ENCODE measurements around the gene SH3BP4. TPM values are rescaled to one million over a fixed set of nuclear protein-coding genes. Genes with fewer than 3 reads are reported as not detected.

The SH3BP4 gene
- total and polyA plus RNA-seq, 2 of the 13 experiments (the other 11 are each of a cell fraction or from before 2014, with no cell fraction given), result 34.6 to 99.1 TPM

GRCh38 chr2:234995332-234996068 lies 43.7 kb downstream of the SH3BP4 start (continued):
- TF ChIP-seq ZNF292 (CRISPR knock-in tag; IDR thresholded peaks at IDR 0.05; ENCODE audit: borderline replicate concordance, low read depth), result peak; percentile 89
- TF ChIP-seq FOXO1 (CRISPR knock-in tag; IDR thresholded peaks at IDR 0.05), result peak; percentile 43; the same call in 1 of the 2 replicates
- no peak for TF ChIP-seq ZNF296 (CRISPR knock-in tag; conservative IDR thresholded peaks at IDR 0.05)
- TF ChIP-seq CREM (IDR thresholded peaks at IDR 0.05), result peak; percentile 72; the same call in 1 of the 2 replicates
- no peak for TF ChIP-seq CREM (CRISPR knock-in tag; IDR thresholded peaks at IDR 0.05)
- TF ChIP-seq ZNF878 (CRISPR knock-in tag; IDR thresholded peaks at IDR 0.05), result no peak
- no peak for TF ChIP-seq ZNF234 (CRISPR knock-in tag; conservative IDR thresholded peaks at IDR 0.05)
- no peak for TF ChIP-seq ZNF576 (CRISPR knock-in tag; IDR thresholded peaks at IDR 0.05)
- TF ChIP-seq ZNF235 (CRISPR knock-in tag; IDR thresholded peaks at IDR 0.05; ENCODE audit: borderline replicate concordance), result peak; percentile 64; the same call in 1 of the 2 replicates
- no peak for TF ChIP-seq ZBTB38 (CRISPR knock-in tag; IDR thresholded peaks at IDR 0.05)
- peak; percentile 39; the same call in 1 of the 2 replicates for TF ChIP-seq HES4 (CRISPR knock-in tag; IDR thresholded peaks at IDR 0.05; ENCODE audit: borderline replicate concordance)
- no peak; the same call in 1 of the 2 replicates for TF ChIP-seq ZNF512 (CRISPR knock-in tag; IDR thresholded peaks at IDR 0.05)
- no peak for TF ChIP-seq KLF12 (CRISPR knock-in tag; IDR thresholded peaks at IDR 0.05; ENCODE audit: borderline replicate concordance)
- TF ChIP-seq HNRNPUL1 (IDR thresholded peaks at IDR 0.05; ENCODE audit: low read depth, low read length), result no peak
- TF ChIP-seq SP5 (CRISPR knock-in tag; IDR thresholded peaks at IDR 0.05; ENCODE audit: borderline replicate concordance, low read depth), result peak; percentile 68
- peak; percentile 83 for TF ChIP-seq XRCC5 (optimal IDR thresholded peaks at IDR 0.05; ENCODE audit: low read length)
- TF ChIP-seq RBM22 (optimal IDR thresholded peaks at IDR 0.05; ENCODE audit: low read length), result peak; percentile 94
- TF ChIP-seq SP1 (IDR thresholded peaks at IDR 0.05), result no peak
- no peak for TF ChIP-seq SP1 (CRISPR knock-in tag; IDR thresholded peaks at IDR 0.05)
- 0 out of 2 replicates have a peak, but pooled peaks have one; percentile 51 for TF ChIP-seq KDM6A (CRISPR knock-in tag; IDR thresholded peaks at IDR 0.05; ENCODE audit: low read depth)
- 0 out of 2 replicates have a peak, but pooled peaks have one; percentile 56 for TF ChIP-seq ZBTB34 (CRISPR knock-in tag; IDR thresholded peaks at IDR 0.05)
- no peak for TF ChIP-seq ZNF207 (IDR thresholded peaks at IDR 0.05; ENCODE audit: borderline replicate concordance)
- TF ChIP-seq PHF8 (CRISPR knock-in tag; IDR thresholded peaks at IDR 0.05), result no peak; the same call in 1 of the 2 replicates
- TF ChIP-seq ZBTB14 (CRISPR knock-in tag; IDR thresholded peaks at IDR 0.05), result no peak
- peak; percentile 39; the same call in 1 of the 2 replicates for TF ChIP-seq ZFY (CRISPR knock-in tag; IDR thresholded peaks at IDR 0.05)
- peak; percentile 65 for TF ChIP-seq MED8 (CRISPR knock-in tag; IDR thresholded peaks at IDR 0.05; ENCODE audit: insufficient replicate concordance)
- TF ChIP-seq ZKSCAN5 (CRISPR knock-in tag; IDR thresholded peaks at IDR 0.05), result no peak
- TF ChIP-seq ZFX (CRISPR knock-in tag; IDR thresholded peaks at IDR 0.05; ENCODE audit: low read depth), result peak; percentile 55

Measured in HepG2 (cell line).